ENCODE results near the gene CD164L2.
A peak's percentile ranks its signal among the peaks of the same experiment; 100 is the strongest.

CD164L2 gene

DNA sequence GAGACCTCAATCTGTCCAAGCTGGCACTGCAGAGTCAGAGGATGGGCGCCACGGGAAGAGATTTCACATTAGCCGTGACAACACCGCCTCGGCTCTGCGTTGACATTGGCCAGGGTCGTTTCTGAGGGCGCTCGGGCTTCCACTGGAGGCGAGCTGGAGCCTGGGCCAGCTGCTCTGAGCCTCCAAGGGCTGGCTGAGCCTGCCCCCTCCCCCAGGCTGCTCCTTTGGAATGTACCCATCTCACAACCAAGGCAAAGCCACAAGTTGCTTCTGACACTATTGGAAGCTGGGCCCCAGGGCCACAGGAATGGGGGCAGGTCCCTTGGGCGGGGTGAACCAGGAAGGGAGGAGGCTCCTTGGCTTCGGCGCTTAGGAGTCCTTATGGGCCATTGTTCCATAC, 21.9 kb upstream of the CD164L2 start:
- no peak for DNase-seq (ENCODE audit: low read depth)

- no peak for DNase-seq (ENCODE audit: low read depth)
These were observed 20.8 kb upstream of the CD164L2 start for GRCh38 chr1:27403931-27404330.

GRCh38 chr1:27403065-27403726, 20.1 kb upstream of the CD164L2 start:
- DNase-seq (ENCODE audit: low read depth): peak; percentile 12

DNA sequence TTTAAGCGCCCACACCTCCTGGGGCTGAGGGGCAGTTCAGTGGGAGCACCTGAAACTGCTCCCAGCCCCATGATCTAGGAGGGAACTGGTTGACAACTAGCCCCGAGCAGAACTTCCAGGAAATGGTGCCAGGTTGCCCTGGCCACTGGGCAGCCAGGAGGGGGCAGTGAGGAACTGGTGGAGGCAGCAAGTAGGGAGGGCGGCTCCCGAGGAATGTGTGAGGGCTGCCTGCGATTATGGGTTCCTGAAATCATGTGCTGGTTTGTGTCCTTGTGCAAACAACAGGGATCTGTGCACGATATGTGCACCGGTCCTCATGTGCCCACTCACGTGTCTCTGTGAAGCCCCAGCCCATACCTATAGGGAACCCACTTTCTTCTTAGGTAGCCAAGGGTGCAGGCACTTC, 19.2 kb upstream of the CD164L2 start:
- DNase-seq (ENCODE audit: low read depth): no peak

- no peak for DNase-seq (ENCODE audit: low read depth)
These were observed 17.8 kb upstream of the CD164L2 start for GRCh38 chr1:27400963-27401341.

GRCh38 chr1:27400082-27400962, 17.2 kb upstream of the CD164L2 start:
- DNase-seq (ENCODE audit: low read depth): no peak

DNA sequence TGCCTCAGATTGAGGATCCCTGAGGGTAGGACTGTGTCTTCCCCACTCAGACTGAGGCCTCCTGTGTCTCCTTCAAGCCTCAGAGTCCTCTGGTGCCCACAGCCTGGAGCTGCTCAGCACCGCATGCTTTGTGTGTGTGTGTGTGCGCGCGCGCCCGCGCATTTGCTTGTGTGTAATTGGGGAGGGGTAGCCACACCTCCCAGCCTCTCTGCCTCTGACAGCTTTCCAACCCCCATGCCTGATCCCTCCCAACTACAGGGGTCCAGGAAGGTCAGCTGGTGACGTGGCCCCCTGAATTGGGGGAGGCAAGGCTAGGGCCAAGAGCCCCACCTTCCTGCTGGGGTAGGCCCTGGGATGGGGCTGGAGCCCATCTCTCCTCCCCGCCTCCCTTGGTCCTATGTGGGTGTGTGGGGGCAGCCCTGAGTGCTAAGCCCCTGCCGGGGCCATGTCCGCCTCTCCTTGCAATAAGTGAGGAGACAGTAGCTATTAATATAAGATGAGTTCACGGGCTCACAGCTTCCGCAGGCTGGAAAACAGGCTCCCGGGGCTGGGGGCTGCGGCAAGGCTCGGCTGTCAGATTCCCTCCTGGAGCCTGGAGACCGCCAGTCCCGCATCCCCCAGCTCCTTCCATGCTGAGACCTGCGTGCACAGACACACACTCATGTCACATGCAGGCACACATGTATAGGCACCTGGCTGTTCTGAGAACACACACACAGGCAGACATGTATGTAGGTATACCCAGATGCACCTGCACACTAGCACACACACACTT, 16.3 kb upstream of the CD164L2 start:
- no peak for DNase-seq (ENCODE audit: low read depth)

DNA sequence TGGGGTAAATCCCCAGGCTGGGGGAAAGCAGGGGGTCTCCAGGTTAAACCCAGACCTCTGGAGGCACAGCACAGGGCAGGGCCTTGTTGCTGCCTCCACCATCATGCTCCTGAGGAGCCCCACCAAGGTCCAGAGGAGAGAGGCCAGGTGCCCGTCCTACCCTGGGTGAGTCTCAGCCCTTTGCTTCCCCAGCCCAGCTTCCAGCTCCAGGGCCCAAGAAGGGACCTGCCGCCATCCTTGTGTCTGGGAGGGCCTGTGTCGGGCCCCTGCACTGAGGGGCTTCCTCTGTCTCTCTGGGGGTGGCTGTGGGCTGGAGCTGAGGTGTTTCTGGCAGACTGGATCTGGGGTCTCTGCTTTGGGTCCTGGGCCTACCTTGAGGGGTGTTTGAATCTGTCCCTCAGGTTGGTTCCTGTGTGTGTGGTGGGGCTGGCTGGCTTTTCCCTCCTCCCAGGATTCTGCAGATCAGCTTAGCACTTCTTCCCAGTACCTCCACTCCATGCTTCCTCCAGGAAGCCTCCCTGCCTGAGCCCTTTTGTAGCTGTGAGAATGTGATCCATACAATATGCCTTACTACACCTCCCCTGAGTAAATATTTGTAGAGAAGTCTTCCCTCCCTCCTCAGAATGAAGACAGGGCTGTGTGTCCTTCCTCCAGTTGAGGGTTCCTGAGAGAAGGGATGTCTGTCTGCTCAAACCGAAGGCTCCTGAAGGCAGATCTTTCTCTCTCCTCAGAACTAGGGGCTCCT, 15.4 kb upstream of the CD164L2 start:
- no peak for DNase-seq (ENCODE audit: low read depth)

DNA sequence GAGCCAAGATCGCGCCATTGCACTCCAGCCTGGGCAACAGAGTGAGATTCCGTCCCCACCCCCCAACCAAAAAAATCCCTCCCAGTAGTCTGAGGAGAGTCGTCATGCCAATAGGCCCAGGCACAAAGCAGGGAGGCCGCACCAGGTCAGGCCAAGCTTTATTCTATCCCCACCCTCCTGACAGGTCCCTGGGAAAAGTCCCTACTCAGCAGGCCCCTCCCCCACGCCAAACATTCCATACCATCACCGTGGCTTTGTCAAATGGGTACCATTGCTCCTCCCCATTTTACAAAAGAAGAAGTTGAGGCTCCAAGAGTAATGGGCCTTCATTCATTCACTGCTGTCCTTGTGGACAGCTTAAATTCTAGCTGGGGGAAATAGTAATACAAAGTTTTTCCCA, 14.6 kb upstream of the CD164L2 start:
- DNase-seq (ENCODE audit: low read depth): no peak

DNA sequence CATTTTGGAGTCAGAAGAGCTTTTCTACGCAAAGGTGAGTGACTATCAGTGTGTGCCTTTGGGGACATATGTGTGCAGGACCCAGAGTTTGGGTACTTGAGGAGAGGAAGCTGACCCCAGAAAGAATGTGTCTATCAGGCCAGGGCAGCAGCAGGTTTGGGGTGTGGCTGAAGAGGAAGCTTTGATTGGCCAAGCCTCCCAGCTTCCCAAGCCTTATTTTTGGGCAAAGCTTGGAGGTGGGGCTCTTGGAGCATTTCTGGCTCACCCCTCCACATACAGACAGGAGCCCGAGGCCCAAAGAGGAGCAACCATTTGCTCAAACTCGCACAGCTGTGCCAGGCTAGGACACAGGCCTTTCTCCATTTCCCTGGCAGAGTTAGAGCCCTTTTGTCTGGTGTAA, 14.0 kb upstream of the CD164L2 start:
- DNase-seq (ENCODE audit: low read depth): no peak

GRCh38 chr1:27395441-27396195, 12.5 kb upstream of the CD164L2 start:
- peak; percentile 66 for DNase-seq (ENCODE audit: low read depth)

DNA sequence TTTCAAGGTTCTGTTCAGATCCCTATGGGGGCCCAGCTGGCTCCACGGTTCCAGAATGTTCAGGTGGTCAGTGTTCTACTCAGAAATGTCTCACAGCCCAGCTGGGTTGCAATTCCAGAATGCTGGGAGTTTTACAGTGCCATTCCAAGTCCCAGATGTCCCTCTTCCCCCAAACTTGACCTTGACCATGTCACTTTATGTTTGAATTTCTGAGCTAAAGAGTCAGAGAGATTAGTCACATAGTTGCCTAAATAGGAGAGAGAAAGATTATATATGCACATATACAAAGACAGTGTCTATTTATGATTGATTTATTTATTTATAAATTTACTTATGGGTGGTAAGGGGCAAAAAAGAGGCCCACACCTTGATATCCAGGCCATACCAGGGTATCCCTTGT, 11.8 kb upstream of the CD164L2 start:
- no peak for DNase-seq (ENCODE audit: low read depth)

DNA sequence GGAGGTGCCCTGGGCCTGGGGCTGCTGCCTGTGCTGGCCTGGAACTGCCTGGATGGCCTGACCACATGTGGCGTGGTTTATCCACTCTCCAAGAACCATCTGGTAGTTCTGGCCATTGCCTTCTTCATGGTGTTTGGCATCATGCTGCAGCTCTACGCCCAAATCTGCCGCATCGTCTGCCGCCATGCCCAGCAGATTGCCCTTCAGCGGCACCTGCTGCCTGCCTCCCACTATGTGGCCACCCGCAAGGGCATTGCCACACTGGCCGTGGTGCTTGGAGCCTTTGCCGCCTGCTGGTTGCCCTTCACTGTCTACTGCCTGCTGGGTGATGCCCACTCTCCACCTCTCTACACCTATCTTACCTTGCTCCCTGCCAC, 11.1 kb upstream of the CD164L2 start:
- DNase-seq (ENCODE audit: low read depth): no peak

GRCh38 chr1:27393641-27394281, 10.6 kb upstream of the CD164L2 start:
- no peak for DNase-seq (ENCODE audit: low read depth)

GRCh38 chr1:27392778-27393635, 9.9 kb upstream of the CD164L2 start:
- DNase-seq (ENCODE audit: low read depth): no peak

DNA sequence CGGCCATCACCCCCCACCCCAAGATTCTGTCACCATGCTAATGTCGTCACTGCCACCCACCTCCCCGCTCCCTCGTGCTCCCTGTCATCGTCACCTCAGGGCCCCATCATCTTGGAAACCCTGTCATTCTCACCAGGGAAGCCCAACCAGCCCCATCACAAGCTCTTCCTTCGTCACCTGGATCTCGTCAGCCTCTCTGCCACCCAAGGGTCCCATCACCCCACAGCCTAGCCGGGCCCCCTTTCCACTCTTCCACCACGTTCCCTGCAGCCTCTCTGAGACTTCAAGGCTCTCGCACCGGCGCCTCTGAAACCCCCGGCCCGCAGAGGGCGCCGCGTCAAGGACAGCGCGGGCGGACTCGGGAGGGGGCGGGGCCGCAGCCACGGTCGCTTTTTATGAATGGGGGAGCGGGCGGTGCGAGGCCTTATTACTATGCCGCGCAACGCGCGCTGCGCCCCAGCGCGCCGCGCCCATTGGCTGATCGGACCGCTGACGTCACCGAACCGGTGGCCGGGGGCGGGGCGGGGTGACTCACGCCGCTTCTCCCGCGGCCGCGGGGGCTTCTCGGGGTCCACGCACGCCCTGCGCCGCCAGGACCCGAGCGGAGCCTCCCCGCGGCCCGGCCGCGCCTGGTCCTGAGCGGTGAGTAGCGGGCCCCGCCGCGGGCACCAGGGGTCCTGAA, 9.1 kb upstream of the CD164L2 start, which contains the start of gene GPR3:
Gene GPR3 (plus strand): TSS at position 527 of the 682 bp plus-strand sequence. CDS start 1,177 bp downstream, outside the sequence.
- DNase-seq (ENCODE audit: low read depth): peak; percentile 85

DNA sequence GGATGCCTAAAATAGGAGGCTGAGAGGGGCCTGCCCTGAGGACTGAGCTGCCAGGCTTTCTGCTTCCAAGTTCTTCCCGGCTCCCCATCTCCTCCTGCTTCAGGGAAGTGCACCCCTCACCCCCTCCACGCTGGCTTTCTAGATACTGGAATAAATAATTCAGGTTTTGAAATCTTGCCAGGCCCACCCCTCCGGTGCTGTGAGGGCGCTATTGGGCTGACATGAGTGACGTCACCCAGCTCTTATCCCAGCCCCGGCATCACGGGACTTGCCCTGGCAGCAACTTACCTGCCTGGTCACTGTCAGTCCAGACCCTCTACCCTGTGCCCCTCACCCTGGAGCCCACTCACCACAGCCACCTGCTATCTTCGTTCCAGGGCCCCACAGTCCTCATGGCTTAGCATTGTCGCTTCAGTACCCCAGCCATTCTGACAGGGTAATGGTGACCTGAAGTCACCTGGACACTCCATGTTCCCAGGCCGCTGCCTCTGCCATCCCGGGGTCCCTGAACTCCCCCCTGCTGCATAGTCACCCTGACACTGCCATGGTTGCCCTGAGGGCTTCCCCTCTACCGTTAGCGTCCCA, 8.5 kb upstream of the CD164L2 start:
- DNase-seq (ENCODE audit: low read depth): no peak

- DNase-seq (ENCODE audit: low read depth): peak; percentile 69
These were observed 5.3 kb upstream of the CD164L2 start for GRCh38 chr1:27388337-27389005.

Data from stimulated activated CD8-positive, alpha-beta memory T cell treated with anti-CD3 and anti-CD28 coated beads, Interleukin-12 subunit alpha, Interleukin-12 subunit beta, amount 100 ng/mL, for 1 hour (primary cell).